ENCODE results near the gene ANO3. TPM values are rescaled to one million over a fixed set of nuclear protein-coding genes. Genes with fewer than 3 reads are reported as not detected.

The ANO3 gene
- total RNA-seq, 4 donors from 2014 or later = 1.6 to 14.3 (median 4.3) TPM

DNA sequence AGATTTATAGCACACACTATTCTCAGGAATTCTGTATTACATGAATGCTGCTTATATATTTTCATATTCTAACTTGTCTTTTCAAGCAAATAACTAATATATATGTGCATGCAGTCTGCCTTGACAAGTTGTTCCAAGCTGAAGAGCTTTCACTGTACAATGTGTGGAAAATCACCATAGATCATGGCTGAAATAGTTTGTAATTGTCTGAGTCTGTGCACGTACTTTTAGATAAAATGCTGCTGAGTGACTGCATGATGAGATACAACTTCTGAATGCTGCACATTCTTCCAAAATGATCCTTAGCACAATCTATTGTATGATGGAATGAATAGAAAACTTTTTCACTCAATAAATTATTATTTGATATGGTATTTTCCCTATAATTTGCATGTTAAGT is 331.0 kb downstream of the ANO3 start:
- no peak for TF ChIP-seq CTCF (IDR thresholded peaks at IDR 0.05; ENCODE audit: low read depth)

DNA sequence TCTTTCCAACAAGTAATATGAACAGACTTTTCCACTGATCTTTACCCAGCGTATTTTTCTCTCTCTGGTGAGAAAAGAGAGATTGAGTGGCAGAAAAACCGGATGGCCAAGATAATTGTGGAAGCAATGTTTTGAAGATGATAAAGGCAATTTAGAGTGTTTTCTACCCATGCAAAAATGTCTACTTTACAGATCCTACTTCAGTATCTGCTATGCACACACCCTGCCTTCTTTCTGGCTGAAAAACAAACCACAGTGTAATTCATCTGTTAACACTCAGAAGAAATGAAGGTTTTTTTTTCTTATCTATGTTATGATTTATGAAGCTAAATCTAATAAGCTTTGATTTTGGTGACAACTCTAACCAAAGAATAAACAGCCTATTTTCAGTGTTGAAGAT is 333.1 kb downstream of the ANO3 start:
- no peak for TF ChIP-seq CTCF (IDR thresholded peaks at IDR 0.05; ENCODE audit: low read depth)

GRCh38 chr11:26665946-26666345 is 334.0 kb downstream of the ANO3 start:
- TF ChIP-seq CTCF (IDR thresholded peaks at IDR 0.05; ENCODE audit: low read depth) = no peak

- no peak for TF ChIP-seq CTCF (IDR thresholded peaks at IDR 0.05; ENCODE audit: low read depth)
Observed at GRCh38 chr11:26675233-26675928, 343.5 kb downstream of the ANO3 start.

GRCh38 chr11:26676641-26677040 is 344.7 kb downstream of the ANO3 start:
- TF ChIP-seq CTCF (IDR thresholded peaks at IDR 0.05; ENCODE audit: low read depth) = no peak

DNA sequence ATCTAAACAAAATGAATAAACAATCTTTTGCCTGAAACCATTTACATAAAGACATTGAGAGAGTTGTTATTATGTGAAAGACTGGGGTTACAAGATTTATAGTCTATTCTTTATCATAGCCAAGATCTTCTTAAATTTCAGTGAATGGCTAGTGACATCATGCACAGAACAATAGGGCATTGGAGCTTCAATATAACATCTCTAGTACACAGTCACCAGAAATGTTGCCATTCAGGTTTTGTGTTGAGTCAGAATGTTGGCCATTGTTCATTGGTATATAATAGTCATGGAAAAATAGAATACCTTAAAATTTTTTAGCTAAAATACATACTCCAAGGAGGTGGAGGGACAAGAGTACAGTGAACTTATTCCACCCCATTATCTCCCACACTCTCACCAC is 345.6 kb downstream of the ANO3 start:
- TF ChIP-seq CTCF (IDR thresholded peaks at IDR 0.05; ENCODE audit: low read depth) = no peak

- no peak for TF ChIP-seq CTCF (IDR thresholded peaks at IDR 0.05; ENCODE audit: low read depth)
Observed at GRCh38 chr11:26687351-26687750, 355.4 kb downstream of the ANO3 start.
